Bone marrow (tissue), 2 donors: ENCODE data around the gene PRPF40A.

Source experiments
- DNase-seq, 2 donors: peaks; one replicate each; lab custom pipeline; 2025; lab: John Stamatoyannopoulos, UW

Gene PRPF40A

DNA sequence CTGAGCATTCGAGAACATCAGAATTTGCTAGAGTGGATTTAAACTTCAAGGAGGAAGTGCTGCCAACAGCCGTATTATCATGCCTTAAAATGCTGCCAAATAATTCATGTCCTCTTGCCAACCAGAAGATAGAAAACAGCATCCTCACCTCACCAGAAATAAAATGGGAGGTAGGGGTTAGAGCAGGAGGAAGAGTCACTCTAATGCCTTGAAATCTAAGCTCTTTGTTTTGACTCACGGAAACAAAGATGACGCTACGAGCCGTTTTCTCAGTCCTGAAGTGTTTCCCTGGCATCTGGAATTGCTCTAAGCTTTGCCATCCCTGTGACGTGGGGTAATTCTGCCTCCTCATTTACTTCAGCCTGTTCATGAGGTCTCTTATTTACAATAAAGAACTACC is 97.1 kb downstream of the PRPF40A start:
- no peak for DNase-seq

- DNase-seq: no peak
Observed at GRCh38 chr2:152618193-152618564, 99.1 kb downstream of the PRPF40A start.

GRCh38 chr2:152617456-152618192 is 99.6 kb downstream of the PRPF40A start:
- no peak for DNase-seq

- no peak for DNase-seq
Observed at GRCh38 chr2:152615177-152615576, 102.1 kb downstream of the PRPF40A start.

GRCh38 chr2:152613235-152613634 is 104.0 kb downstream of the PRPF40A start:
- peak in 1 of 2 donors; percentile 20 for DNase-seq

GRCh38 chr2:152611458-152612231 is 105.6 kb downstream of the PRPF40A start:
- DNase-seq: peak; percentile 23 to 92

DNA sequence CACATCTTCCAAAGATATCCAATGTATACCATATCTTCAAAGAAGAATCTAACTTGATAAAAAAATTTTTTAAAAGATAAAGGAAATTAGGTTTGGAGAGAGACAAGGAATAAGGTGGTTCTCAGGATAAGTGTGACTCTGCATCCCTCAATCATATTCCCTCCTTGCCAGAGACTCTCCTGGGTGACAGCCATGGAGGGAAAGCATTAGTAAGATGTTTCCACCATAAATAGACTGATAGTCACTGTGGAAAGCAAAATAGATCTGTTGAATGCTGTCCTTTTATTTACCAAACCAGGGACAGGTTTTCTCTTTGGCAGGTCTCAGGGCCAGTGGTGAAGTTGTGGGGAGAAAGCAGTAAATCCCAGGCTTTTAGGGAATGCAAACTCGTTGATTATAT is 107.6 kb downstream of the PRPF40A start:
- no peak for DNase-seq

DNA sequence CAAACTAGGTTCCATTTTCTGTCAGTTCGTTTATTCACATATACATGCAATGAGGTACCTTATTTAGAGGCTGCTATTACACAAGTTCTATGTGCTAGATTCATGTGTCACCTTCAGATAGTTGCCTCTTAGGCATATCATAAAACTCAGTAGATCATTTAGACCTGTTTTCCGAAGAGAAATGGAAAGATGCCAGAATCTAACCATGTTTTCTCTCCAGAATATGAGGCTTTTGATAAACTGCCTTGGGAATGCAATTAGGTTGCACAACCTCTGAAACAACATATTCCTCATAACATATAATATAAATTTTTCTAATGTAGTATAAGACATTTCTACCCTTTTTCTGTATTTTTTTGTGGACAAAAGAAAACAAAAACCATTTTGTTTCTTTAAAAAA is 108.1 kb downstream of the PRPF40A start:
- DNase-seq: no peak

DNA sequence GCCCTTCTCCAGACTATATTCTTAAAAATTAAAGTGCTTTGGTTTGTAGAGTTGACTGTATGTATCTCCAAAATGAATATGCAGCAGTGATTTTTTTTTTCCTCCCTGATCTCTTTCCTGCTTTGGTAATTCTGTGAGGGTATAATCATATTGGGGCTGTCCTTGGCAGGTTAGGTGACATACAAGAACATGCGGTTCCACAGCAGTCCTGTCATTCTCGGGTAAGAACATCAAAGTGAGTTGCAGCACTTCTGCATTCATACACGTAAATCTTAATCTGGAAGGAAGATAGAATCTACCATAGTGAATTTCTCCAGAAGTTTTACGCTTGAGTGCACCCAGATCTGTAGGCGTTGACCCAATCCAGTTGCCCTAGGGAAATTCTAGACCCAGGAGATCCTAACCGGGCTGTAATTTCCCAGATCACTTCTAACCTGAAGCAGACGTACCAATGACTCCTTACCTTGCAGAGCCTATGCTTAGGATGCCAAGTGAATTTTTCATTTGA is 109.4 kb downstream of the PRPF40A start:
- no peak for DNase-seq

DNA sequence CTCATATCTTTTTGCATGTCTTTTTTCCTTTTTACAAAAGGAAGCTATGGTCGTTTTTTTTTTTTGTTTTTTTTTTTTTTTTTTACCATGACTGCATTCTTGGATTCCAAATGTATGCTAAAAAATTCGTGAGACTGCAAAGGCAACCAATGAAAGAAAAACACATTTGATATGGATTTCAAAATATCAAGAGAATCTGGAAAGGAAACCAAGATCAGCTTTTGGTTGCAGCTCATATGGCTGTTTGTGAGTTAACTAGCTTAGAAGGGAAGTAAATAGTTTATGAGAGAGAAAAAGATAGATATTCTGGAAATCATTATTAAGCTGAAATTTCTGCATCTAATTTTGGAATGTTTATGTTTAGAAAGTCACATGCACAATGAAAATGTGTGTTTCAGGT is 110.3 kb downstream of the PRPF40A start:
- DNase-seq: no peak

GRCh38 chr2:152606081-152606480 is 111.2 kb downstream of the PRPF40A start:
- DNase-seq: no peak

DNA sequence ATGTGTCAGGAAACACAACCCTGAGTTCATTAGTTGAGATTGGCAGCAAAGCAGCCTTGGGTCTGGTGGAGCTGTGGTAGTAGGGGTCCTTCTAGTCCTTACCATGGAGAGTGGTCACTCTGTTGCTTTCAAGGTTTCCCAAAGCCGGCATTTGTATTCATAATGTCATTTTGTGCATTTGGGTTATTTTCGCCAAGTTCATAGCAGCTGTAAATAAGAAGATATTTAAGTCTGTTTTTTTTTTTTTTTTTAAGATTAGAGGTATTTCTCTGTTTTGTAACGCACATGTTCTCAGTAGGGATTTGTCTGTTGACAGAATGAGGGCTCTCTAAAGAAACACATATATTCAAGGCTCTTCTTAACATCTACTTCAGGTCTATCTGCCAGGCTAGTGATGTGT is 114.1 kb downstream of the PRPF40A start:
- no peak for DNase-seq

DNA sequence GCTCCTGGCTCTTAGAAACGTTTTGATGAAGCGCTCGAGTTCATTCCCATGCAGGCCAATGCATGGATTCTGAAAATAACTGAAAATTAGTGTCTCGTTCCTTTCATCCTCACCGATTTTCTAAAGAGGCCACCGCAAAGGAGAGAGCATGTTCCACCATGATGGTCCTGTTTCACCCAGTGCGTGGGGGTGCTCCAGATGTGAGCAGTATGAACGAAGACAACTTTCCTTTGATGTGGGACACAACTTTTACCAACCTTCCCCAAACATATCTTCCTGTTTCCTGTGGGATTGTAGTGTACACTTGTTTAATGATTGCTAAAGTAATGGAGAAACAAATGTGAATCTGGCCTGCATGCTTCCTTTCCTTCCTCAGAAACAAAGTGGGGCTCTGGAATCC is 114.5 kb downstream of the PRPF40A start:
- no peak for DNase-seq
